ENCODE data around the gene INO80E.

DNA sequence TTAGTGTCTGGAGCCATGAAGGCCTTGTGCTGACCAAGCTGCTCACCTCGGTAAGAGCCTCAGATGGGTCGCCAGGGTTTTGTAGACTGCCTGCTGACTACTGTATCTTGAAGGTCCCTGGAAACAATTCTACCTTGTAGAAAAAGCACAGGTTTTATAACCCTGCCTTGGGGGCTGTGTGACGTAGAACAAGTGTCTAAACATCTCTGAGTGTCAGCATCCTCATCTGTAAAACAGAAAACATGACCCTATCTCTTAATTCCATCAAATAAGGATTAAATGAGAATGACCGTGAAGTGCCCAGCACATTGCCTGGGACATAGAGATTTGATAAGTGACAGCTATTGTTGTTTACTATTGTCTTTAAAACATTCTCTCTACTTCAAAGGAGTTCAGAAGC lies 27.8 kb upstream of the INO80E start:
- TF ChIP-seq, protein P1, sequence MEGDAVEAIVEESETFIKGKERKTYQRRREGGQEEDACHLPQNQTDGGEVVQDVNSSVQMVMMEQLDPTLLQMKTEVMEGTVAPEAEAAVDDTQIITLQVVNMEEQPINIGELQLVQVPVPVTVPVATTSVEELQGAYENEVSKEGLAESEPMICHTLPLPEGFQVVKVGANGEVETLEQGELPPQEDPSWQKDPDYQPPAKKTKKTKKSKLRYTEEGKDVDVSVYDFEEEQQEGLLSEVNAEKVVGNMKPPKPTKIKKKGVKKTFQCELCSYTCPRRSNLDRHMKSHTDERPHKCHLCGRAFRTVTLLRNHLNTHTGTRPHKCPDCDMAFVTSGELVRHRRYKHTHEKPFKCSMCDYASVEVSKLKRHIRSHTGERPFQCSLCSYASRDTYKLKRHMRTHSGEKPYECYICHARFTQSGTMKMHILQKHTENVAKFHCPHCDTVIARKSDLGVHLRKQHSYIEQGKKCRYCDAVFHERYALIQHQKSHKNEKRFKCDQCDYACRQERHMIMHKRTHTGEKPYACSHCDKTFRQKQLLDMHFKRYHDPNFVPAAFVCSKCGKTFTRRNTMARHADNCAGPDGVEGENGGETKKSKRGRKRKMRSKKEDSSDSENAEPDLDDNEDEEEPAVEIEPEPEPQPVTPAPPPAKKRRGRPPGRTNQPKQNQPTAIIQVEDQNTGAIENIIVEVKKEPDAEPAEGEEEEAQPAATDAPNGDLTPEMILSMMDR (IDR thresholded peaks at IDR 0.05): no peak
- TF ChIP-seq POLR2A (IDR thresholded peaks at IDR 0.05): no peak
- TF ChIP-seq EP300 (IDR thresholded peaks at IDR 0.05): no peak

Data from ovary (tissue), 3 donors.